ENCODE results near the gene CAMKK1. TPM values are rescaled to one million over a fixed set of nuclear protein-coding genes. Genes with fewer than 3 reads are reported as not detected.

Gene CAMKK1
- polyA plus RNA-seq, 1 donor from 2014 or later, result 8.9 TPM

- no peaks in the 10 kb centered on the region for H3K9me2 ChIP-seq (ENCODE audit: insufficient read depth, low read length)
- no peak overlapping the region for H3K4me2 ChIP-seq (ENCODE audit: low read length)
- H3K79me2 ChIP-seq (replicated peaks; ENCODE audit: insufficient read depth, low read length), result no peaks in the 10 kb centered on the region
- no peak overlapping the region for H3K9ac ChIP-seq (ENCODE audit: low read length)
- H2AFZ ChIP-seq (ENCODE audit: low read depth, low read length), result no peak overlapping the region
- no peaks in the 10 kb centered on the region for H3K36me3 ChIP-seq (ENCODE audit: insufficient read depth, low read length)
- no peak for TF ChIP-seq TAF1 (IDR thresholded peaks at IDR 0.05; ENCODE audit: low read depth)
- no peak for TF ChIP-seq EP300 (conservative IDR thresholded peaks at IDR 0.05; ENCODE audit: poor library complexity, severe bottlenecking)
- TF ChIP-seq REST (IDR thresholded peaks at IDR 0.05; ENCODE audit: borderline replicate concordance), result no peak
- no peak for TF ChIP-seq RAD21 (conservative IDR thresholded peaks at IDR 0.05)
- TF ChIP-seq MXI1 (conservative IDR thresholded peaks at IDR 0.05; ENCODE audit: poor library complexity, severe bottlenecking), result no peak
- no peak for TF ChIP-seq POLR2AphosphoS5 (IDR thresholded peaks at IDR 0.05)
- no peak for TF ChIP-seq CTCF (IDR thresholded peaks at IDR 0.05; ENCODE audit: poor library complexity, severe bottlenecking)
- TF ChIP-seq EZH2 (IDR thresholded peaks at IDR 0.05; ENCODE audit: borderline replicate concordance, insufficient read depth, low read length, poor library complexity, severe bottlenecking), result no peak
- no peak for TF ChIP-seq SMC3 (conservative IDR thresholded peaks at IDR 0.05; ENCODE audit: poor library complexity)
- no peak overlapping the region for H3K27ac ChIP-seq (ENCODE audit: low read length)
- no peaks in the 10 kb centered on the region for H4K20me1 ChIP-seq (ENCODE audit: insufficient read depth)
- H3K9me3 ChIP-seq (ENCODE audit: low read length), result no peaks in the 10 kb centered on the region
- H3K27me3 ChIP-seq (ENCODE audit: insufficient read depth, low read depth, low read length), result no peaks in the 10 kb centered on the region
- no peak overlapping the region for H3K4me3 ChIP-seq (ENCODE audit: low read length)
- H3F3A ChIP-seq (ENCODE audit: insufficient read depth, low read length, poor library complexity, severe bottlenecking), result no peaks in the 10 kb centered on the region
Measured at GRCh38 chr17:3921502-3922319, 28.9 kb upstream of the CAMKK1 start.

GRCh38 chr17:3921006-3921405 is 28.2 kb upstream of the CAMKK1 start:
- TF ChIP-seq REST (IDR thresholded peaks at IDR 0.05; ENCODE audit: borderline replicate concordance) (no peak), EZH2 (IDR thresholded peaks at IDR 0.05; ENCODE audit: borderline replicate concordance, insufficient read depth, low read length, poor library complexity, severe bottlenecking) (no peak), CTCF (IDR thresholded peaks at IDR 0.05; ENCODE audit: poor library complexity, severe bottlenecking) (no peak), MXI1 (conservative IDR thresholded peaks at IDR 0.05; ENCODE audit: poor library complexity, severe bottlenecking) (no peak), EP300 (conservative IDR thresholded peaks at IDR 0.05; ENCODE audit: poor library complexity, severe bottlenecking) (no peak), POLR2AphosphoS5 (IDR thresholded peaks at IDR 0.05) (no peak), RAD21 (conservative IDR thresholded peaks at IDR 0.05) (no peak), TAF1 (IDR thresholded peaks at IDR 0.05; ENCODE audit: low read depth) (no peak), SMC3 (conservative IDR thresholded peaks at IDR 0.05; ENCODE audit: poor library complexity) (no peak)
- Histone ChIP-seq H3K4me2 (ENCODE audit: low read length) (no peak overlapping the region), H3K27ac (ENCODE audit: low read length) (no peak overlapping the region), H3K4me3 (ENCODE audit: low read length) (no peak overlapping the region), H3K9ac (ENCODE audit: low read length) (no peak overlapping the region), H3K9me3 (ENCODE audit: low read length) (no peaks in the 10 kb centered on the region), H3K27me3 (ENCODE audit: insufficient read depth, low read depth, low read length) (no peaks in the 10 kb centered on the region), H3K36me3 (ENCODE audit: insufficient read depth, low read length) (no peaks in the 10 kb centered on the region), H3K79me2 (replicated peaks; ENCODE audit: insufficient read depth, low read length) (no peaks in the 10 kb centered on the region), H4K20me1 (ENCODE audit: insufficient read depth) (no peaks in the 10 kb centered on the region), H2AFZ (ENCODE audit: low read depth, low read length) (no peak overlapping the region), H3K9me2 (ENCODE audit: insufficient read depth, low read length) (no peaks in the 10 kb centered on the region), H3F3A (ENCODE audit: insufficient read depth, low read length, poor library complexity, severe bottlenecking) (no peaks in the 10 kb centered on the region)
